Measurements from ENCODE around the gene RNH1.

DNA sequence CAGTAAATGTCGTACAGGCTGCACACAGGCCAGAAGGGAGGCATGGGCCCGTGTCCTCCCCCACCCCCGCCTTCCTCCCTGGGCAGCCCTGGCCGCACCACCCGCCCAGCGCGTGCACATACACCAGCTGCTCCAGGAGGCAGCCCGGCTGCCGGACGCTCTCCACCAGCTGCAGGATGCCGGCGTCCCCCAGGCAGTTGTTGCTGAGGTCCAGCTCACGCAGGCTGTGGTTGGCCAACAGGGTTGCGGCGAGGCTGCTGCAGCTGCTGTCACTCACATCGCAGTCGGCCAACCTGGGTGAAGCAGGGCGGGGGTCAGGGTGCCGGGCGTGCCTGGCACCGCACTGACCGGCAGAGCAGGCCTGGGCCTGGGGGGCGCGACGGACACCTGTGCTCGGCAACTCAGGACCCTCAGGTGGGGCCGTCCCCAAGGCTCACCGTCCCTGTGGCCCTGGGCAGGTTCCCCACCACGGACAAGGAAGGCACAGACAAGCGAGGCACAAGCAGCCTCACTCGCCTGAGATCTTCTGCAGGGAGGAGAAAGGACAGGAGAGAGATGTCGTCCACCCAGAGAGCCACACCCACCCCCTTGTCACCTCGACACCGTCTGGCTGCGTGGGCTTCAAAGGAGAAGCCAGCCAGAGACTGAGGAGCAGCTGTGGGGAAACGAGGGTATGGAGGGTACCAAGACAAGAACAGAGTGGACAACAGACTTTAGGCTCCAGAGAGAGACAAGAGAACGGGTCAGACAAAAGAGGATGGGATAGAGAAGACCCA is 12.1 kb downstream of the RNH1 start:
- TF ChIP-seq, protein P1, sequence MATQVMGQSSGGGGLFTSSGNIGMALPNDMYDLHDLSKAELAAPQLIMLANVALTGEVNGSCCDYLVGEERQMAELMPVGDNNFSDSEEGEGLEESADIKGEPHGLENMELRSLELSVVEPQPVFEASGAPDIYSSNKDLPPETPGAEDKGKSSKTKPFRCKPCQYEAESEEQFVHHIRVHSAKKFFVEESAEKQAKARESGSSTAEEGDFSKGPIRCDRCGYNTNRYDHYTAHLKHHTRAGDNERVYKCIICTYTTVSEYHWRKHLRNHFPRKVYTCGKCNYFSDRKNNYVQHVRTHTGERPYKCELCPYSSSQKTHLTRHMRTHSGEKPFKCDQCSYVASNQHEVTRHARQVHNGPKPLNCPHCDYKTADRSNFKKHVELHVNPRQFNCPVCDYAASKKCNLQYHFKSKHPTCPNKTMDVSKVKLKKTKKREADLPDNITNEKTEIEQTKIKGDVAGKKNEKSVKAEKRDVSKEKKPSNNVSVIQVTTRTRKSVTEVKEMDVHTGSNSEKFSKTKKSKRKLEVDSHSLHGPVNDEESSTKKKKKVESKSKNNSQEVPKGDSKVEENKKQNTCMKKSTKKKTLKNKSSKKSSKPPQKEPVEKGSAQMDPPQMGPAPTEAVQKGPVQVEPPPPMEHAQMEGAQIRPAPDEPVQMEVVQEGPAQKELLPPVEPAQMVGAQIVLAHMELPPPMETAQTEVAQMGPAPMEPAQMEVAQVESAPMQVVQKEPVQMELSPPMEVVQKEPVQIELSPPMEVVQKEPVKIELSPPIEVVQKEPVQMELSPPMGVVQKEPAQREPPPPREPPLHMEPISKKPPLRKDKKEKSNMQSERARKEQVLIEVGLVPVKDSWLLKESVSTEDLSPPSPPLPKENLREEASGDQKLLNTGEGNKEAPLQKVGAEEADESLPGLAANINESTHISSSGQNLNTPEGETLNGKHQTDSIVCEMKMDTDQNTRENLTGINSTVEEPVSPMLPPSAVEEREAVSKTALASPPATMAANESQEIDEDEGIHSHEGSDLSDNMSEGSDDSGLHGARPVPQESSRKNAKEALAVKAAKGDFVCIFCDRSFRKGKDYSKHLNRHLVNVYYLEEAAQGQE (IDR thresholded peaks at IDR 0.05; ENCODE audit: low read depth, low read length) = no peak
- TF ChIP-seq, protein P2, sequence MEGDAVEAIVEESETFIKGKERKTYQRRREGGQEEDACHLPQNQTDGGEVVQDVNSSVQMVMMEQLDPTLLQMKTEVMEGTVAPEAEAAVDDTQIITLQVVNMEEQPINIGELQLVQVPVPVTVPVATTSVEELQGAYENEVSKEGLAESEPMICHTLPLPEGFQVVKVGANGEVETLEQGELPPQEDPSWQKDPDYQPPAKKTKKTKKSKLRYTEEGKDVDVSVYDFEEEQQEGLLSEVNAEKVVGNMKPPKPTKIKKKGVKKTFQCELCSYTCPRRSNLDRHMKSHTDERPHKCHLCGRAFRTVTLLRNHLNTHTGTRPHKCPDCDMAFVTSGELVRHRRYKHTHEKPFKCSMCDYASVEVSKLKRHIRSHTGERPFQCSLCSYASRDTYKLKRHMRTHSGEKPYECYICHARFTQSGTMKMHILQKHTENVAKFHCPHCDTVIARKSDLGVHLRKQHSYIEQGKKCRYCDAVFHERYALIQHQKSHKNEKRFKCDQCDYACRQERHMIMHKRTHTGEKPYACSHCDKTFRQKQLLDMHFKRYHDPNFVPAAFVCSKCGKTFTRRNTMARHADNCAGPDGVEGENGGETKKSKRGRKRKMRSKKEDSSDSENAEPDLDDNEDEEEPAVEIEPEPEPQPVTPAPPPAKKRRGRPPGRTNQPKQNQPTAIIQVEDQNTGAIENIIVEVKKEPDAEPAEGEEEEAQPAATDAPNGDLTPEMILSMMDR (IDR thresholded peaks at IDR 0.05) = no peak

Measured in SK-N-SH (cell line).